IMR-90 (cell line): ENCODE results near the gene COL4A2. TPM values are rescaled to one million over a fixed set of nuclear protein-coding genes. Genes with fewer than 3 reads are reported as not detected.

Source experiments
- ATAC-seq: fragments of 200-7000 bp; cut with Tn5 transposase; 2 replicates; pipeline ENCODE4 v1.9.1; 2020; ENCODE audit warnings: low read depth, mild to moderate bottlenecking, moderate library complexity
- BruUV-seq: library from RNA; stranded (reverse); fragments of 400-500 nt; replicated peaks from 2 replicates; lab custom pipeline; 2021; lab: Mats Ljungman, UMichigan
- CTCF ChIA-PET: fragments of 300-600 bp; formaldehyde crosslinking; extraction: SDS; loops from one replicate; lab custom pipeline; 2021; ENCODE audit warnings: antibody characterized with exemption; lab: Yijun Ruan, JAX
- POLR2A ChIA-PET: fragments of 300-600 bp; sonication (Branson Sonifier 250); formaldehyde crosslinking; loops from one replicate; lab custom pipeline; 2022; ENCODE audit warnings: antibody characterized with exemption; ENCODE audit not compliant: unreplicated experiment; lab: Charles Lee
- DNase-seq: peaks from one replicate; pipeline ENCODE4 v3.0.0; 2013
- H2AFZ ChIP-seq: replicated peaks from 2 replicates; pipeline ENCODE3; 2013; ENCODE audit warnings: low read length, mild to moderate bottlenecking; ENCODE audit not compliant: poor library complexity
- H2AK5ac ChIP-seq: 2 replicates; pipeline ENCODE4 v1.6.1; 2013; ENCODE audit warnings: low read depth, low read length, inconsistent platforms
- H2AK9ac ChIP-seq: replicated peaks from 2 replicates; pipeline ENCODE3; 2013; ENCODE audit warnings: mild to moderate bottlenecking, low read depth, low read length, moderate library complexity; ENCODE audit not compliant: poor library complexity
- H2BK120ac ChIP-seq: 2 replicates; pipeline ENCODE4 v1.6.1; 2013; ENCODE audit warnings: low read depth, low read length, inconsistent platforms
- H2BK15ac ChIP-seq: 3 replicates; pipeline ENCODE4 v1.6.1; 2013; ENCODE audit warnings: low read depth, low read length, inconsistent platforms
- H2BK20ac ChIP-seq: 2 replicates; pipeline ENCODE4 v1.6.1; 2013; ENCODE audit warnings: low read depth, mild to moderate bottlenecking, inconsistent platforms, low read length, moderate library complexity
- H2BK5ac ChIP-seq: 2 replicates; pipeline ENCODE4 v1.6.1; 2013; ENCODE audit warnings: mild to moderate bottlenecking, low read depth, low read length, inconsistent platforms; ENCODE audit not compliant: poor library complexity, severe bottlenecking
- H3K14ac ChIP-seq: replicated peaks from 2 replicates; pipeline ENCODE4 v1.6.1; 2013; ENCODE audit warnings: low read depth, low read length, inconsistent platforms
- H3K18ac ChIP-seq: 2 replicates; pipeline ENCODE4 v1.6.1; 2013; ENCODE audit warnings: low read depth, low read length, control low read depth
- H3K23ac ChIP-seq: 2 replicates; pipeline ENCODE4 v1.6.1; 2013; ENCODE audit warnings: low read depth, low read length, inconsistent platforms
- H3K27ac ChIP-seq: 2 replicates; pipeline ENCODE4 v1.5.1; 2013; ENCODE audit warnings: mild to moderate bottlenecking, control low read depth, low read length; ENCODE audit not compliant: insufficient read depth
- H3K27me3 ChIP-seq: 2 replicates; pipeline ENCODE4 v1.6.1; 2013; ENCODE audit warnings: low read length; ENCODE audit not compliant: control insufficient read depth, insufficient read depth
- H3K36me3 ChIP-seq: 2 replicates; pipeline ENCODE4 v1.6.1; 2013; ENCODE audit warnings: low read length, mixed read lengths; ENCODE audit not compliant: control insufficient read depth, insufficient read depth
- H3K4ac ChIP-seq: 2 replicates; pipeline ENCODE4 v1.6.1; 2013; ENCODE audit warnings: low read depth, low read length, inconsistent platforms
- H3K4me1 ChIP-seq: 2 replicates; pipeline ENCODE4 v1.6.1; 2013; ENCODE audit warnings: low read length, mixed read lengths; ENCODE audit not compliant: control insufficient read depth, insufficient read depth
- H3K4me2 ChIP-seq: 2 replicates; pipeline ENCODE4 v1.6.1; 2013; ENCODE audit warnings: low read depth, mild to moderate bottlenecking, control low read depth, low read length, moderate library complexity
- H3K4me3 ChIP-seq: 2 replicates; pipeline ENCODE4 v1.5.1; 2013; ENCODE audit warnings: low read depth, mild to moderate bottlenecking, control low read depth, low read length, moderate library complexity; ENCODE audit not compliant: insufficient read depth
- H3K56ac ChIP-seq: 2 replicates; pipeline ENCODE4 v1.6.1; 2013; ENCODE audit warnings: low read length, inconsistent platforms; ENCODE audit not compliant: insufficient read depth; ENCODE audit errors: extremely low read depth
- H3K79me1 ChIP-seq, 2 experiments: 2 replicates each; pipeline ENCODE4 v1.6.1; 2013; ENCODE audit warnings: low read length in 2 of 2, inconsistent platforms in 1 of 2, low read depth in 1 of 2
- H3K9ac ChIP-seq: 2 replicates; pipeline ENCODE4 v1.6.1; 2013; ENCODE audit warnings: low read depth, low read length, control low read depth
- H3K9me1 ChIP-seq: 2 replicates; pipeline ENCODE4 v1.6.1; 2013; ENCODE audit warnings: low read length, inconsistent platforms; ENCODE audit not compliant: insufficient read depth
- H3K9me3 ChIP-seq: 2 replicates; pipeline ENCODE4 v1.6.1; 2013; ENCODE audit warnings: low read length; ENCODE audit not compliant: control insufficient read depth, insufficient read depth
- H4K20me1 ChIP-seq: 2 replicates; pipeline ENCODE4 v1.6.1; 2013; ENCODE audit warnings: low read length, inconsistent platforms; ENCODE audit not compliant: insufficient read depth
- H4K5ac ChIP-seq: 2 replicates; pipeline ENCODE4 v1.6.1; 2013; ENCODE audit warnings: mild to moderate bottlenecking, low read depth, low read length, control low read depth
- H4K8ac ChIP-seq, 2 experiments: 2 replicates each; pipeline ENCODE4 v1.6.1; 2013; ENCODE audit warnings: low read depth in 2 of 2, low read length in 2 of 2, control low read depth in 1 of 2, inconsistent platforms in 1 of 2
- H4K91ac ChIP-seq: 2 replicates; pipeline ENCODE4 v1.6.1; 2013; ENCODE audit warnings: low read depth, low read length, inconsistent platforms; ENCODE audit not compliant: insufficient read depth
- BHLHE40 ChIP-seq: fragments of 150-350 bp; IDR thresholded peaks from 2 replicates; pipeline ENCODE4 v1.6.1; 2016; ENCODE audit warnings: mild to moderate bottlenecking, low read depth, low read length
- CEBPB ChIP-seq: IDR thresholded peaks from 2 replicates; pipeline ENCODE4 v1.6.1; 2012; ENCODE audit warnings: low read depth, low read length, improper control_type of control experiment
- CHD1 ChIP-seq: IDR thresholded peaks from 2 replicates; pipeline ENCODE4 v1.6.1; 2012; ENCODE audit warnings: low read depth, low read length, improper control_type of control experiment
- FOS ChIP-seq: fragments of 150-350 bp; IDR thresholded peaks from 2 replicates; pipeline ENCODE4 v1.6.1; 2016; ENCODE audit warnings: low read depth, low read length
- MAFK ChIP-seq: IDR thresholded peaks from 2 replicates; pipeline ENCODE4 v1.6.1; 2012; ENCODE audit warnings: low read depth, low read length, improper control_type of control experiment
- MAZ ChIP-seq: IDR thresholded peaks from 2 replicates; pipeline ENCODE4 v1.6.1; 2012; ENCODE audit warnings: low read depth, mild to moderate bottlenecking, low read length, improper control_type of control experiment, moderate library complexity, borderline replicate concordance
- MXI1 ChIP-seq: IDR thresholded peaks from 2 replicates; pipeline ENCODE4 v1.6.1; 2012; ENCODE audit warnings: low read depth, mild to moderate bottlenecking, low read length, moderate library complexity, borderline replicate concordance
- NFE2L2 ChIP-seq: fragments of 150-350 bp; IDR thresholded peaks from 2 replicates; pipeline ENCODE4 v1.6.1; 2016; ENCODE audit warnings: low read depth, mild to moderate bottlenecking, low read length
- POLR2A ChIP-seq: IDR thresholded peaks from 2 replicates; pipeline ENCODE4 v1.6.1; 2012; ENCODE audit warnings: mild to moderate bottlenecking, low read depth, low read length
- RAD21 ChIP-seq: IDR thresholded peaks from 2 replicates; pipeline ENCODE4 v1.6.1; 2012; ENCODE audit warnings: low read length, improper control_type of control experiment
- RCOR1 ChIP-seq: IDR thresholded peaks from 2 replicates; pipeline ENCODE4 v1.6.1; 2012; ENCODE audit warnings: mild to moderate bottlenecking, low read length, improper control_type of control experiment; ENCODE audit not compliant: insufficient replicate concordance
- RFX5 ChIP-seq: IDR thresholded peaks from 2 replicates; pipeline ENCODE4 v1.8.0; 2012; ENCODE audit warnings: low read depth, mild to moderate bottlenecking, low read length, moderate library complexity
- SMC3 ChIP-seq: fragments of 150-350 bp; IDR thresholded peaks from 2 replicates; pipeline ENCODE4 v1.6.1; 2016; ENCODE audit warnings: low read depth, mild to moderate bottlenecking, antibody characterized with exemption, low read length, moderate library complexity
- USF2 ChIP-seq: fragments of 150-350 bp; IDR thresholded peaks from 2 replicates; pipeline ENCODE4 v1.6.1; 2017; ENCODE audit warnings: mild to moderate bottlenecking, antibody characterized with exemption, low read length, low read depth
- WGBS, 2 experiments: methylation state at CpG; one replicate each; pipeline versions ENCODE4 v1.1.5 to v1.1.7; 2013; ENCODE audit warnings: missing lambda C conversion rate in 2 of 2; ENCODE audit not compliant: insufficient read length in 1 of 2; ENCODE audit errors: extremely low coverage in 2 of 2; 5-methylcytosine and 5-hydroxymethylcytosine counted together
- dilution Hi-C: fragments of 300-500 bp; cut with HindIII; formaldehyde crosslinking; loops from one replicate; pipeline ENCODE4 v1.14.3; 2018; ENCODE audit warnings: low sequenced_read_pairs; ENCODE audit not compliant: unreplicated experiment
- in situ Hi-C: fragments of 300-500 bp; cut with MboI; formaldehyde crosslinking; loops from 3 replicates; pipeline ENCODE4 v1.14.3; 2019; ENCODE audit warnings: low sequenced_read_pairs, inconsistent platforms, mixed read lengths
- intact Hi-C: fragments of 100-400 bp; cut with micrococcal nuclease; formaldehyde crosslinking; loops from 2 replicates; pipeline ENCODE4 v1.10.0; 2022
- polyA plus RNA-seq, 3 experiments: library from polyadenylated mRNA; depleted of rRNA; stranded (reverse); fragments of >200 nt; gene quantifications; 2 replicates each; pipeline ENCODE4 v1.2.3, GENCODE V29; 2012; ENCODE audit warnings: low replicate concordance in 1 of 3
- total RNA-seq: library from RNA; depleted of rRNA; stranded (reverse); fragments of >200 nt; gene quantifications from 2 replicates; pipeline ENCODE4 v1.2.3, GENCODE V29; 2012
- TF ChIP-seq, protein P1 (sequence below): fragments of 150-350 bp; IDR thresholded peaks from 2 replicates; pipeline ENCODE4 v1.6.1; 2016; ENCODE audit warnings: low read depth, mild to moderate bottlenecking, low read length, moderate library complexity, borderline replicate concordance

The COL4A2 gene
- total and polyA plus RNA-seq, 2 of the 4 experiments (the other 2 are of a cell fraction): 90.7 to 457 TPM

DNA sequence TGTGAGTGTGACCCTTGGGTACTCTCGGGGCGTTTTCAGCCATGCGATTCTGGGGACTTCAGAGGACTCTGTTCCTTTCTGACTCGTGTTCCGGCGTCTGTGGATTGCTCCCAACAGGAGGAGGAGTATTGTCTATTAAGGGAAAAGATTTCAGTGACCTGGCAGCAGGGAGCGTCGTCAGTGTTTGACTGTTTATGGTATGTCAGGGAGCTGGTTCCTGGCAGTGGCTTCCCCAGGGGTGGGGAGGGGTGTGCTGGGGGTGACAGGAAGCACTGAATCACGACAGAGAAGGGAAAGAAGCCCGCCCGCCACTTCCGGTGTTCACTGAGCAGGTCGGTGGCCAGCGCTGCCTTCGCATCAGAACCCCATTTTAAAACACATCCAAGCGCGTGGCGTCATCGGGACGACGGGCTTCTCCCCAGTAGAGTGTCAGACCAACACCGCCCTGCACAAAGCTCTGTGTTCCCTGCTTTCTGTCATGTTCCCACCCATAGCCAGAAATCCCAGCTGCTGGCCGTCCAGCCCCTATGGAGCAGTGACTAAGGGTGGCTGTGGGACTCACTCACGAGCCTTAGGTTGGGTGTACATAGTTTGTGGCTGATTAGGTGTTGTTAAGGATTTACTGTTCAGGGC lies 33.8 kb downstream of the COL4A2 start:
- Histone ChIP-seq H3K56ac (peak overlapping the region; percentile 97), H3K9me3 (no peaks in the 10 kb centered on the region), H2AK5ac (peak overlapping the region; percentile 99), H2BK20ac (peak overlapping the region; percentile 95), H3K4me3 (no peak overlapping the region), H3K79me1 (peaks cover 45 to 95% of the 10 kb centered on the region in 2 experiments), H4K8ac (peak overlapping the region; percentile 95 to 96), H3K23ac (peak overlapping the region; percentile 99), H2BK15ac (peak overlapping the region; percentile 87), H3K9me1 (peaks cover 57% of the 10 kb centered on the region), H3K14ac (peak overlapping the region; percentile 99), H3K36me3 (peaks cover 14% of the 10 kb centered on the region), H3K4me1 (peaks cover 53% of the 10 kb centered on the region), H3K9ac (peak overlapping the region; percentile 92), H4K5ac (peak overlapping the region; percentile 95), H3K4me2 (peak overlapping the region; percentile 59), H2BK120ac (peak overlapping the region; percentile 98), H2BK5ac (peak overlapping the region; percentile 96), H3K27ac (peak overlapping the region; percentile 88), H2AFZ (peak overlapping the region; percentile 85), H3K4ac (peak overlapping the region; percentile 99), H4K91ac (peak overlapping the region; percentile 99), H3K27me3 (no peaks in the 10 kb centered on the region), H2AK9ac (peak overlapping the region; percentile 86), H4K20me1 (peaks cover 48% of the 10 kb centered on the region), H3K18ac (peak overlapping the region; percentile 92)
- in situ Hi-C loops (no loop called here), intact Hi-C loops (loop anchor here (2.0 to 5.0 kb wide), 3 partner anchors 34 to 71 kb away; partner anchors contain the start of genes COL4A1 and COL4A2), dilution Hi-C loops (no loop called here)
- BruUV-seq: no TSS peak
- WGBS, 2 experiments: no CpG with 5 or more reads among the region's 24 CpGs
- DNase-seq (peak; percentile 93), ATAC-seq (peak; percentile 59)
- CTCF ChIA-PET: interaction anchor here (0.6 kb wide), 1 partner anchor 489 kb away, joined by 3 read pairs; no protein-coding TSS in a partner anchor
- POLR2A ChIA-PET: interaction anchor here (0.6 to 0.9 kb wide), 2 partner anchors 36 to 48 kb away, joined by 3 read pairs; no protein-coding TSS in a partner anchor
- no peak; the same call in 1 of the 2 replicates for TF ChIP-seq FOS
- peak; percentile 82 for TF ChIP-seq MAZ
- peak; percentile 68 for TF ChIP-seq POLR2A
- peak; percentile 29; the same call in 1 of the 2 replicates for TF ChIP-seq CEBPB
- peak; percentile 36; the same call in 1 of the 2 replicates for TF ChIP-seq MAFK
- peak; percentile 30; the same call in 1 of the 2 replicates for TF ChIP-seq SMC3
- no peak for TF ChIP-seq MXI1
- TF ChIP-seq USF2: 0 out of 2 replicates have a peak, but pooled peaks have one; percentile 8
- TF ChIP-seq, protein P1, sequence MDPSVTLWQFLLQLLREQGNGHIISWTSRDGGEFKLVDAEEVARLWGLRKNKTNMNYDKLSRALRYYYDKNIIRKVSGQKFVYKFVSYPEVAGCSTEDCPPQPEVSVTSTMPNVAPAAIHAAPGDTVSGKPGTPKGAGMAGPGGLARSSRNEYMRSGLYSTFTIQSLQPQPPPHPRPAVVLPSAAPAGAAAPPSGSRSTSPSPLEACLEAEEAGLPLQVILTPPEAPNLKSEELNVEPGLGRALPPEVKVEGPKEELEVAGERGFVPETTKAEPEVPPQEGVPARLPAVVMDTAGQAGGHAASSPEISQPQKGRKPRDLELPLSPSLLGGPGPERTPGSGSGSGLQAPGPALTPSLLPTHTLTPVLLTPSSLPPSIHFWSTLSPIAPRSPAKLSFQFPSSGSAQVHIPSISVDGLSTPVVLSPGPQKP: no peak
- TF ChIP-seq RFX5: no peak
- 0 out of 2 replicates have a peak, but pooled peaks have one; percentile 17 for TF ChIP-seq RAD21
- TF ChIP-seq BHLHE40: peak; percentile 97
- no peak for TF ChIP-seq RCOR1
- no peak for TF ChIP-seq CHD1
- TF ChIP-seq NFE2L2: 0 out of 2 replicates have a peak, but pooled peaks have one; percentile 22
